Measurements from ENCODE around the gene SHISA3.
"Not testable (repeated sequence)": the region's sequence is repeated elsewhere in the genome, so short reads cannot be mapped to it uniquely, and the experiment has no call there.

Gene SHISA3

DNA sequence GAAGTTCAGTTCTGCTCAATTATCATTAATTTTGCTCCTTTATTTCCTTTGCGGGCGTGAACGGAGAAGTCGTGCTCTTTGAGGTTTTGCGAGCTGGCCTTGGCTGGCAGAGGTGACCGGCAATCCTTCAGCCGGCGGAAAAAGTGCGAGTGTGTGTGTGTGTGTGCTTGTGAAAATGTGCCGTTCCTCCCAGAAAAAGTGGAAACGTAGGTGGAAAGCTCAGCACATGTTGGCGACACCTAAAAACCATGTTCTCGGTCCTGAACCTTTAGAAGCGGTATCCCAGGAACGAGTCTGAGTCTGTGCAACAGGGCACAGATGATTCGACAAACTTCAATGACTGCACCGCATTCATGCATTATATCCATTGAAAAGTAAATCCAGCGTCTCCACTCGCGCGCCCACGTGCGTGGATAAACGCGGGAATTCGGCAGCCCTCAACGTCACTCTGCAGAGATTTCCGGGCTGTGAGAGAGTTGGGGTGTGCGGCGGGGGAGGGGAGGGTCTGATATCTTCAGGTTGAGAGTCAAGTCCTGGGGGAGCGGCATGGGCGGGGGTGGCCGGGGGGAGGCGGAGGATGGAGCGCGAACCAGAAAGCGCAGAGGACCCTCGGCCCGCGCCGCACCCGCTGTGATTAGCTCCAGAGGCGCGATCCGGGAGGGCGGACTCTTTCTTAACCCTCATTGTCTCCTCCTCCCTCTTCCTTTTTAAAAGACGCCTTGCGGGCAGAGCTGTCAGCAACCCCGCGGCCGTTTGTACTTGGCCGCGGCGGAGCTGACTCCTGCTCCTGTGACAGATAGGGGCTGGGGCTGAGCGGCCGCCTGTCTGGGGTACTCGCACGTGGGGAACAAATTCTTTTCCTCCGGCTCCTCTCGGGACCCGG is at the start of gene SHISA3:
SHISA3 (plus strand) TSS at position 737 of the 883 bp plus-strand sequence. CDS start 569 bp downstream, outside the sequence.
- DNase-seq (ENCODE audit: low spot score): no peak

DNA sequence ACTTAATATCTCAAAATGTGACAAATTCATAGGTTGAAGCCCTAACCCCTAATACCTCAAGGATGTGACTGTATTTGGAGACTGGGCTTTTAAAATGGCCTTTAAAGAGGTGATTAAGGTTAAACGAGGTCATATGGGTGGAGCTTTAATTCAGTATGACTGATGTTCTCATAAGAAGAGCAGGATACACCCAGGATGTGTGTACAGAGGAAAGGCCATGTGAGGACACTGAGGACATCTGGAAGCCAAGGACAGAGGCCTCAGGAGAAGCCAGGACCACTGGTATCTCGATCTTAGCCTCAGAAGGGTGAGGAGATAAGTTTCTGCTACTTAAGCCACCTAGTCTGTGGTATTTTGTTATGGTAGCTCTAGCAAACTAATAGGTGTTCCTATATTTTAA is 49.0 kb upstream of the SHISA3 start:
- DNase-seq (ENCODE audit: low spot score): no peak

GRCh38 chr4:42348692-42349091 is 48.6 kb upstream of the SHISA3 start:
- DNase-seq (ENCODE audit: low spot score): no peak

DNA sequence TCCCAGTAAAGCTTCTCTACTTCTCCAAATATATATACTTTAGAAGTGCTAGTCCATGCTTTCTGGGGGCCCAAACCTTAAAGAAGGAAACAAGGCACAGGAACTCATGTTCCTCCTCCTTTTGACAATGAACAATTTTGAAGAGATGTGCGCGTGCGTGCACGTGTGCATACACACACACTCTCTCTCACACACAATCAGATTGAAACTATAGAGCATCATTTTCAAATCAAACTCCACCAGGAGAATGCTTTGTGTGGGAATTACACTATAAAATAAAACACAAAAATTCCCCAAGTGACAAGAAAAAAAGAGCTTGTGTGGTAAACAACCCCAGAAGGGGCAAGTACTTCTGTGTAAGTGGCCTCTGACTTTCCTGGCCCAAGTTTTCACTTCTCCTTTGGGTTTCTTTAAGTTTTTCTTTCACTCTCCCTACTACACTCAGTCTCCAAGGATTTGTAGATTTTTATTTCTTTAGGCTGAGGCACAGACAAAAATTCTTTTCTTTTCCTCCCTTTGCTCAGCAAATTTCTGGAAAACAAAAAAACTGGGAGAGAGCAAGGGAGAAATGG is 46.6 kb upstream of the SHISA3 start:
- no peak for DNase-seq (ENCODE audit: low spot score)

DNA sequence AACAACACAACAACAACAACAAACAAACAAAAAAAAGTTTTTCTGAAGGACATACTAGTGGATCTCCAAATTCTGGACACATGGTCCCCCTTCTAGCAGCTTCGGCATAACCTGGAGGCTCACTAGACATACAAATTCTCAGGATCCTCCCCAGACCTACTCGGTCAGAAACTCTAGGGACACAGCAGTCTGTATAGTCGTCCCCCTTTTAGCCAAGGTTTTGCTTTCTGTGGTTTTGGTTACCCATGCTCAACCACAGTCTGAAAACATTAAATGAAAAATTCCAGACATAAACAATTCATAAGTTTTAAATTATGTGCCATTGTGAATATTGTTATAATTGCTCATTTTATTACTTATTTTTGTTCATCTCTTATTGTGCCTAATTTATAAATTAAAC is 45.2 kb upstream of the SHISA3 start:
- no peak for DNase-seq (ENCODE audit: low spot score)

- DNase-seq (ENCODE audit: low spot score): no peak
Measured at GRCh38 chr4:42357325-42357724, 40.0 kb upstream of the SHISA3 start.

GRCh38 chr4:42359711-42360110 is 37.6 kb upstream of the SHISA3 start:
- no peak for DNase-seq (ENCODE audit: low spot score)

GRCh38 chr4:42360256-42360669 is 37.0 kb upstream of the SHISA3 start:
- no peak for DNase-seq (ENCODE audit: low spot score)

- no peak for DNase-seq (ENCODE audit: low spot score)
Measured at GRCh38 chr4:42361456-42361855, 35.8 kb upstream of the SHISA3 start.

- DNase-seq (ENCODE audit: low spot score): no peak
Measured at GRCh38 chr4:42362591-42362990, 34.7 kb upstream of the SHISA3 start.

DNA sequence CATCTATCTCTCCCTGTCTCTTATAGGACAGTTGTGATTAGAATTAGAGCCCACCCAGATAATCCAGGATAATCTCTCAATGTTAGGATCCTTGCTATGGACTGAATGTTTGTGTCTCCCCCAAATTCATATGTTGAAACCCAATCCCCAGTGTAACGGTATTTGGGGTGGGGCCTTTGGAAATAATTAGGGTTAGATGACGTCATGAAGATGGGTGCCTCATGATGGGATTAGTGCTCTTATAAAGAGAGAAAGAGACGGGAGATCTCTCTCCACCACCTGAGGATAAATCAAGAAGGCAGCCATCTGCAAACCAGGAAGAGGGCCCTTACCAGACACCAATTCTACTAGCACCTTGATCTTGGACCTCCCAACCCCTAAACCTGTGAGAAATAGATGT is 33.7 kb upstream of the SHISA3 start:
- DNase-seq (ENCODE audit: low spot score): no peak

- DNase-seq (ENCODE audit: low spot score): no peak
Measured at GRCh38 chr4:42364266-42365053, 32.8 kb upstream of the SHISA3 start.

DNA sequence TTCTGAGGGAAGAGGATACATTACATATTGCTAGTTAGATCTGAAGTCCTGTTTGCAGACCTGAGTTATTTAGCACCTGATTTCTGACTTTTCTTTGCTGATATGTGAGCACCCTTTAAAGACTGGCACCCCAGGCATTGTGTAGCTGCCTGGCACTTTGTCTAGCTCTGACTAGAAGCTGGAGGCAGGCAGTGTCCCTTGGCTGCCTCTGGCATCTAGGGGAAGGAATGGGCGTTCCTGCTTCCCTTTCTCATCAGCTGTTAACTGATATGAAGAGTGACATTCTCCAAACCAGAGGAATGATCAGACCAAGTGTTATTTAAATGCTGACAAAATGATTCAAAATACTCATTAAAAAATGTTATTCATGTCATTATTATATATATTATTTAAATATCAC is 30.3 kb upstream of the SHISA3 start:
- DNase-seq (ENCODE audit: low spot score): no peak

GRCh38 chr4:42369489-42369888 is 27.8 kb upstream of the SHISA3 start:
- no peak for DNase-seq (ENCODE audit: low spot score)

DNA sequence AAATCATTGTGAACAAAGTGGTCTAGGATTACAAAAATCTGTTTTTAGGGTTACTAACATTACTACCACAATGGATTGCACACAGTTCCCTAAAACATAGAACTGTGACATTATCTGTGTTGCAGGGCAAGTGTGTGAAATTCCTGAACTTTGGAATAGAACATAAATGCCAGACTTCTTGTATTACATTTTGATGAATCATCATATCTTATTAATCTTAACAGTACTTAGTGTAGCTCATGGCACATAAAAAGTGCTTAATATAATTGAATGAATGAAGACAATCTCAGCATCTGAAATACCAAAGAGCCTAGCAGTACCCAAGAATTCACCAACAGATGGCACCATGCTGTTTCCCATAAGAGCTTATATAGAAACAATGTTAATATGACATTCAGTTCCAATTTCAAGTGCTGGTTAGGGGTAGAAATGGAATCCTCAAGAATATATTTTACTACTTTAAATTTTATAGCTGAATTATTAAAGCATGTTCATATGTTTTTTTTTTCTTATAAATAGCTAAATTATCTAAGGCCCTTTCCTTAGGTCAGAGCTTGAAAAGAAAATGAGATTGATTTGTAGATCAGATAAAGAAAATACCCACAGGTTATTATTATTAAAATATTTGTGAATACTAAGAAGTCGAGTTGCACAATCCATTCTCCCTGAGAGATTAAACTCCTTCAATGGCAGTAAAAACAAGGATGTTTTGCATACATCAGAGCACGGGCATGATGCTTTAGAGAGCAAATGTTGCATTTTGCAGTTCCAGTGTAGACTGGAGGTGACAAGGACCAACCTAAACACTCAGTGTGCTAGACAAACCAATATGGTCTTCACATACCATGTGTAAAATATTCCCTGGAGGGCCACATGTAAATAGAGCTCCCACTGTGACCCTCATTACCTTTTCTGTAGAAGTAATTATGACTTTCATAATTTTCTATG is 25.7 kb upstream of the SHISA3 start:
- peak; percentile 54 for DNase-seq (ENCODE audit: low spot score)

GRCh38 chr4:42372303-42372702 is 25.0 kb upstream of the SHISA3 start:
- not testable (repeated sequence) for DNase-seq (ENCODE audit: low spot score)

DNA sequence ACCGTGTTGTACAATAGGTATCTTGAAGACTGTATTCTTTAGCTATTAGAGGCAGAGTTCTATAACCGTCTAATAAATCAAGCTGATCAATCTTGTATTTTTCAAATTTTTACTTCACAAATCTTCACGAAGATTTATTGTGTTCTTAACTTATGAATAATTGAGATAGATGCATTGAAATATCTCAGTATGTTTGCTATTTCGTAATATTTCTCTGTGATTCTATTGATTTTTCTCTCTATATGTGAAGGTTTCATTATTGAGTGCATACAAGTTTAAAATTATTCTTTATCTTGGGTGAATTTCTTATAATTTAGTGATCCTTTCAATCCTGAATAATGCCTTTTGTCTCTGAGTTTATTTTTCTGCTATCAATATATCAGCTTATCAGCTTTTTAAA is 19.8 kb upstream of the SHISA3 start:
- DNase-seq (ENCODE audit: low spot score): no peak

GRCh38 chr4:42381666-42382065 is 15.6 kb upstream of the SHISA3 start:
- no peak for DNase-seq (ENCODE audit: low spot score)

DNA sequence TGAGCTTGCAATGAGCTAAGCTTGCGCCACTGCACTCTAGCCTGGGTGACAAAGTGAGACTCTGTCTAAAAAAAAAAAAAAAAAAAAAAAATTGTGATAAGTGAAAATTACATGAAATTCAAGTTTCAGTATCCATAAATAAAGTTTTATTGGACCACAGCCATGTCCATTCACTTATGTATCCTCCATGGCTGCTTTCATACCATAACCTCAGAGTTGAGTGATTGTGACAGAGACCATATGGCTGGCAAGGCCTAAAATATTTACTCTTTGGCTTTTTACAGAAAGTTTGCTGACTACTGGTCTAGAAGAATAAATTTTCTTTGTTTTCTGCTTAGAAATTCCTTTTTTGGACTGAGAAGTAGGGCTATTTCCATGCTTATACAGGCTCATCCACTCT is 11.8 kb upstream of the SHISA3 start:
- no peak for DNase-seq (ENCODE audit: low spot score)

DNA sequence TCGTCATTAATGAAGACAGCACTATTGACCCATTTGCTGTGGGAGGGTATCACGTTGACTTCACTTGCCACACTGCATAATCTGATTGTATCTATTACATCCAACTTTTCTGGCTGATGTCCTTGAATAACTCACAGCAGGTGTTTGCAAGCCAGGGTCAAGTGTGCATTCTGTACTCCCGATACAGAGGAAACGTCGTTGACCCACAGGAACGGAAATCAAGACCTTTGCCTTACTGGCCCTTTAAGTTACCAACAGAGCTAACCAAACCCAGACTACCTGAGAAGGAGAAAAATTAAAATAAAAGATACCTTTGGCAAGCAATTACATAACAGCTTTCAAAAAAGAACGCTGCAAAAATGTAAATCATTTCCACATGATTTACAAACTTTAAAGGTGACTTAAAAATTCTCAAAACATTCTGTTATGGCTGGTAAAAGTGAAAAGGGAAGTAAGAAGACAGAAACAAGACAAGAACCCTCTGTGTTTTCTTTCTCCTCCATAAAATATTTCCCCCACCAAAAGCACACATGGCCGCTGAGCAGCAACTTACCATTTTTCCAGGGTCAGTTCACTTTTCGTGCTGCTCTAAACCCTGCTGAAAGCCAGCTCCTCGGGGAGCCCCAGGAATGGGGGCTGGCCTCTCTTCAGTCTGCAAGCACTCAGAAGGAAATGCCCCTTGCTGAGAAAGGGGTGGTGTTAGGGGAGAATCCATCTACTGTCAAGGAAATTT is 6.5 kb upstream of the SHISA3 start:
- DNase-seq (ENCODE audit: low spot score): no peak

- no peak for DNase-seq (ENCODE audit: low spot score)
Measured at GRCh38 chr4:42391355-42391664, 6.0 kb upstream of the SHISA3 start.
